Small intestine (tissue), 7 donors: ENCODE data around the gene SUN1. TPM values are rescaled to one million over a fixed set of nuclear protein-coding genes. Genes with fewer than 3 reads are reported as not detected.
A peak's percentile ranks its signal among the peaks of the same experiment; 100 is the strongest.

ENCODE experiments used
- DNase-seq, 2 donors: peaks; one replicate each; pipeline versions ENCODE4 v3.0.0 to v3.0.0-alpha.2; 2013
- FAIRE-seq: peaks from 2 replicates; lab custom pipeline; 2012; peaks lifted over from hg19 to GRCh38; lab: Jason Lieb, UNC
- H3K27ac ChIP-seq, 3 donors: one replicate each; pipeline ENCODE4 v1.5.1; 2013; ENCODE audit warnings: low read length in 2 of 3, mild to moderate bottlenecking in 2 of 3, control low read depth in 1 of 3, inconsistent platforms in 1 of 3, low read depth in 1 of 3, moderate library complexity in 1 of 3
- H3K27me3 ChIP-seq, 3 donors: one replicate each; pipeline ENCODE4 v1.6.1; 2013; ENCODE audit warnings: low read length in 3 of 3, inconsistent platforms in 1 of 3; ENCODE audit not compliant: control insufficient read depth in 3 of 3, insufficient read depth in 3 of 3
- H3K36me3 ChIP-seq, 3 donors: one replicate each; pipeline ENCODE4 v1.6.1; 2013; ENCODE audit warnings: low read length in 3 of 3, inconsistent platforms in 1 of 3, low read depth in 1 of 3, mild to moderate bottlenecking in 1 of 3, moderate library complexity in 1 of 3; ENCODE audit not compliant: control insufficient read depth in 3 of 3, insufficient read depth in 2 of 3
- H3K4me1 ChIP-seq, 3 donors: one replicate each; pipeline ENCODE4 v1.6.1; 2013; ENCODE audit warnings: low read length in 2 of 3, inconsistent platforms in 1 of 3, low read depth in 1 of 3, mild to moderate bottlenecking in 1 of 3, moderate library complexity in 1 of 3; ENCODE audit not compliant: control insufficient read depth in 3 of 3, insufficient read depth in 2 of 3
- H3K4me3 ChIP-seq, 3 donors: one replicate each; pipeline ENCODE4 v1.5.1; 2013; ENCODE audit warnings: low read length in 3 of 3, control low read depth in 1 of 3, inconsistent platforms in 1 of 3, low read depth in 1 of 3, mild to moderate bottlenecking in 1 of 3, moderate library complexity in 1 of 3
- H3K9me3 ChIP-seq, 2 donors: one replicate each; pipeline ENCODE4 v1.6.1; 2013; ENCODE audit warnings: low read depth in 1 of 2, low read length in 1 of 2; ENCODE audit not compliant: control insufficient read depth in 2 of 2, insufficient read depth in 1 of 2
- WGBS, 3 donors: extraction: QIAGEN DNeasy Blood & Tissue Kit; methylation state at CpG; one replicate each; pipeline ENCODE4 v1.1.7; 2013; 5-methylcytosine and 5-hydroxymethylcytosine counted together
- polyA plus RNA-seq, 4 donors: library from polyadenylated mRNA; stranded (reverse) in 3 of 4; unstranded in 1 of 4; fragments of 200-250 nt in 3 of 4; fragments of 120-200 nt in 1 of 4; gene quantifications; one replicate each; pipeline versions ENCODE4 v1.2.1 to v1.2.3, GENCODE V29; 2013
- donor health status: healthy with polysubstance abuse.
- donor health status: control.
- donor health status: control.
- donor health status: Bipolar disorder and iron deficiency.
- donor health status: healthy.

SUN1 gene
- polyA plus RNA-seq, 4 donors, result 41.6 to 105 (median 61.2) TPM

DNA sequence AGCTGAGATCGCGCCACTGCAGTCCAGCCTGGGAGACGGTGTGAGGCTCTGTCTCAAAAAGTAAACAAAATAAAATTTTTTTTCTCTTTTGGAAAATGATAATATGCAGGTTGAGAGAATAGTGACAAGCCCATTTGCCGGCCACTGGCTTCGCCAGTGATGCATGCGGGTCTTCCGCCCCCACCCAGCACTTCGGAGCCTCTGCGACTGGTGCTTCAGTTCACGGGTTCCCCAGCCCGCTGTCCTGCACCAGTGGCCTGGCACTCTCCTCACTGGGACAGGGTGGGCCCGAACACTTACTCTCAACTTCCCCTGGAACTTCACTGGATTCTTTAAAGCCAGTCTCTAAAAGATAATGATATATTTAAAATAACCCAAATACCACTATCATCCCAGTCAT is 2.7 kb downstream of the SUN1 start:
- Histone ChIP-seq H3K4me3 (no peak overlapping the region), H3K27ac (no peak overlapping the region), H3K4me1 (peaks cover 0 to 8% (median 0%) of the 10 kb centered on the region in 3 donors), H3K27me3 (no peaks in the 10 kb centered on the region), H3K9me3 (no peaks in the 10 kb centered on the region), H3K36me3 (peaks cover 2 to 72% (median 5%) of the 10 kb centered on the region in 3 donors)
- FAIRE-seq (no peak), DNase-seq (no peak)
- 90 to 94% (median 94%) methylated on average over 12 of the region's 12 CpGs for WGBS, 3 donors

GRCh38 chr7:835485-836401 is 3.5 kb downstream of the SUN1 start:
- peak in 1 of 2 donors; percentile 21 for DNase-seq
- Histone ChIP-seq H3K27me3 (no peaks in the 10 kb centered on the region), H3K4me1 (peaks cover 0 to 4% (median 0%) of the 10 kb centered on the region in 3 donors), H3K4me3 (no peak overlapping the region), H3K27ac (peak overlapping the region in 1 of 3 donors; percentile 9), H3K36me3 (peaks cover 2 to 76% (median 8%) of the 10 kb centered on the region in 3 donors), H3K9me3 (no peaks in the 10 kb centered on the region)
- 74 to 83% (median 82%) methylated on average over 27 of the region's 27 CpGs for WGBS, 3 donors
- FAIRE-seq, result no peak

GRCh38 chr7:836429-836828 is 4.2 kb downstream of the SUN1 start:
- Histone ChIP-seq H3K4me3 (no peak overlapping the region), H3K27me3 (no peaks in the 10 kb centered on the region), H3K27ac (peak overlapping the region in 1 of 3 donors; percentile 9), H3K4me1 (no peaks in the 10 kb centered on the region), H3K9me3 (no peaks in the 10 kb centered on the region), H3K36me3 (peaks cover 2 to 80% (median 8%) of the 10 kb centered on the region in 3 donors)
- FAIRE-seq (no peak), DNase-seq (peak in 1 of 2 donors; percentile 54)
- WGBS, 3 donors, result 67 to 73% (median 70%) methylated on average over 5 of the region's 5 CpGs

- FAIRE-seq, result no peak
These were observed 4.7 kb downstream of the SUN1 start for GRCh38 chr7:837001-837400.

GRCh38 chr7:840001-840600 is 7.8 kb downstream of the SUN1 start:
- no peaks in the 10 kb centered on the region for H3K9me3 ChIP-seq
- no peak for DNase-seq
- WGBS, 3 donors, result 92 to 94% (median 92%) methylated on average over 24 of the region's 24 CpGs
- H3K36me3 ChIP-seq, result peaks cover 9 to 80% (median 20%) of the 10 kb centered on the region in 3 donors
- no peak for FAIRE-seq
- no peak overlapping the region for H3K4me3 ChIP-seq
- H3K27me3 ChIP-seq, result no peaks in the 10 kb centered on the region
- no peak overlapping the region for H3K27ac ChIP-seq
- no peaks in the 10 kb centered on the region for H3K4me1 ChIP-seq

More at GRCh38 chr7:837001-837400, 4.7 kb downstream of the SUN1 start:
- WGBS, 3 donors, result 92 to 96% (median 94%) methylated on average over 19 of the region's 19 CpGs
- Histone ChIP-seq H3K36me3 (peaks cover 2 to 83% (median 11%) of the 10 kb centered on the region in 3 donors), H3K27ac (peak overlapping the region in 1 of 3 donors; percentile 39), H3K4me3 (no peak overlapping the region), H3K9me3 (no peaks in the 10 kb centered on the region), H3K4me1 (no peaks in the 10 kb centered on the region), H3K27me3 (no peaks in the 10 kb centered on the region)
- no peak for DNase-seq

DNA sequence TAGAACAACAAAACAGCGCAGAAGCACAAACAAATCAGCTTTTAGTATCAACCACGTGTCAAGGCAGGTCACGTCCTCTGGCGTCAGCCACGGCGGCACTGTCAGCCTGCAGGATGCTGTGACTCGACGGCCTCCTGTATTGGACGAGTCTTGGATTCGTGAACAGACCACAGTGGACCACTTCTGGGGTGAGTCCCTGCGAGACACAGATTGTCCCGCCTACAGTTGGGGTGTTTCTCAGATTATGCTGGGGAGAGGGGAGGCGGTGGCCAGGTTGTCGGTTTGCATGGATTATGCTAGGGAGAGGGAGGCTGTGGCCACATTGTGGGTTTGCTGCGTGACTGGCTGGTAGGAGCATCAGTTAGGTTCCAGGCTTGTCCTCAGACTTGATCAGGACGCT is 9.7 kb downstream of the SUN1 start:
- peaks cover 9 to 76% (median 20%) of the 10 kb centered on the region in 3 donors for H3K36me3 ChIP-seq
- no peak overlapping the region for H3K4me3 ChIP-seq
- H3K9me3 ChIP-seq, result peaks cover 0 to 8% of the 10 kb centered on the region in 2 donors
- no peaks in the 10 kb centered on the region for H3K27me3 ChIP-seq
- H3K4me1 ChIP-seq, result no peaks in the 10 kb centered on the region
- WGBS, 3 donors, result 76 to 94% (median 83%) methylated on average over 16 of the region's 16 CpGs
- no peak for DNase-seq
- H3K27ac ChIP-seq, result peak overlapping the region in 2 of 3 donors; percentile 36 to 65
- no peak for FAIRE-seq

GRCh38 chr7:842431-843031 is 10.3 kb downstream of the SUN1 start:
- H3K36me3 ChIP-seq, result peaks cover 9 to 76% (median 20%) of the 10 kb centered on the region in 3 donors
- H3K4me1 ChIP-seq, result no peaks in the 10 kb centered on the region
- H3K27ac ChIP-seq, result peak overlapping the region in 2 of 3 donors; percentile 36 to 65
- peaks cover 0 to 11% of the 10 kb centered on the region in 2 donors for H3K9me3 ChIP-seq
- no peak overlapping the region for H3K4me3 ChIP-seq
- no peak for FAIRE-seq
- DNase-seq, result no peak
- WGBS, 3 donors, result 76 to 94% (median 85%) methylated on average over 8 of the region's 8 CpGs
- H3K27me3 ChIP-seq, result no peaks in the 10 kb centered on the region

GRCh38 chr7:843230-843629 is 11.0 kb downstream of the SUN1 start:
- WGBS, 3 donors, result 93 to 95% (median 95%) methylated on average over 17 of the region's 17 CpGs
- Histone ChIP-seq H3K36me3 (peaks cover 9 to 76% (median 20%) of the 10 kb centered on the region in 3 donors), H3K4me3 (no peak overlapping the region), H3K4me1 (no peaks in the 10 kb centered on the region), H3K27ac (no peak overlapping the region), H3K27me3 (no peaks in the 10 kb centered on the region), H3K9me3 (peaks cover 0 to 16% of the 10 kb centered on the region in 2 donors)
- DNase-seq, result no peak
- FAIRE-seq, result no peak
